GM19328 (cell line): ENCODE measurements around the gene TFCP2L1.

Experiments
- ATAC-seq: cut with Tn5 transposase; IDR thresholded peaks from one replicate; pipeline ENCODE4 v1.9.1; 2021; ENCODE audit warnings: mild to moderate bottlenecking, moderate library complexity; ENCODE audit not compliant: unreplicated experiment

The TFCP2L1 gene

DNA sequence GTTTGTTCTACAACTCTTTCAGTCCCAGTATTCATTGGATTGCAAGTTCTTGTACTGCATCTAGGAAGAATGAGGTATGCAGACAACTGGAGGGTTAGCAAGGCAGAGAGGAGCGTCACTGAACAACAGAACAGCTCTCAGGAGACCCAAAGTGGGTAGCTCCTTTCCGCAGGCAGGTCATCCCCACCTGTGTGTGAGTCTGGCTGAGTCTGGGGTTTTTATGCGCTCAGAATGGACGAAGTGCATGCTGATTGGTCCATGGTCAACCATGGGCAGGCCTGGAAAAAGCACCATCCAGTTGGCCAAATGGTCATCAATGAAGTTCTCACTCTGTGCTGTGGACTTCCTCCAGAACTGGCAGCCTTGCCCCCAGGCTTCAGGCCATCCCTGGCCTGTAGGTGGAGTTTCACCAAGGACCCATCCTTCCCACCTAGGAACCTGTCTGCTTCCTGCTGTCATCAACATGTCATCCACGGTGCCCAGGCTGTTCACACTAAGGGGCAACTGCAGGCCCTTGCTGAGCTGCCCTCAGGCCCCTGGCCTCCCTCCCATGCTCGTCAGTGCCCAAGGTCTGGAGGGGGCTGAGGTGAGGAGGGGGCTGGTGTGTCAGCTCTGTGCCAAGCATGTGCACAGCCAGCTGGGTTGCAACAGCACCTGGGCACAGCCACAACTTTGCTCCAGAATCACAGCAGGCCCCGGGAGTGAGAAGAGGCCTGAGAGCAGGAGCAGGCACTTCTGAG, 11.1 kb upstream of the TFCP2L1 start:
- no peak for ATAC-seq

DNA sequence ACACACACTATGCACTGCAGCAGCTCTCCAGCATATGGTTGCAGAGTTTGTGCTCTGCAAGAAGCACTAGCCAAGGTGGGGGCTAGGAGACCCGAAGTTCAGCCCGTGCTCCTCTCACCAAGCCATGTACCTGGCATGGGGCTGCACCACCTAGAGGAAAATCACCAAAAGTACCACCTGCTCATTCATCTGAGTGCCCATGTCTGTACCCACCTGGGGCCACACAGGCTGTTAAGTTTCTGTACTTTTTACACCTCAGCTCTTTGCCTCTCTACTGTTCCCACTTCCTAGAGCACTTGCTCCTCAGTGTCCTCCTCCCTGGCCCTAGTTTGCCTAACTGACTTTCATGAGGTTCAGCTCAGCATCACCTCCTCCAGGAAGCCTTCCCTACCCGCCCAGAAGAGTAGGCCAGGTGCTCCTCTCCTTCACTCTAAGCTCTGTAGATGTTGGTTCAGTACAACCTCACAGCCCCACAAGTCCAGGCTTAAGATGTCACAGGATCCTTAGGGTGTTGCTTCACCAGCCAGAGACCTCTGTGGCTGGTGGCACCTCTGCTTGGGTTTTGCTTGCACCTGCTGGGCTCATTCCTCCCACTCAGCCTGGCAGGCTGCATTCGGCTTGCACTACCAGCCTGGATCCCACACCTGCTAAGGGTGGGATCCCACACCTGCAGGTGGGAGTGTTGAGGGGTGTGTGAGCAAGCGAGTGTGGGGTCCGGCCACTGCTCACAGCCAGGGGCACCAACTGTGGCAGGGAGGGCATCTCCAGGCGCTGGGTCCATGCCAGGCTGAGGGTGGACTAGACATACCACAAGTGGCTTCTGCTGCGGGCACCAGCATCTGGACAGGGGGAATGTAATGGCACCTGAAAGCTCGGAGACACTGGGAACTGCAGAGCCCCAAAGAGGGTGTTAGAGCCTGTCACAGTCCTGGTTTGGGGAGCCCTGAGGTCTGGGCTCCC, 10.2 kb upstream of the TFCP2L1 start:
- no peak for ATAC-seq

DNA sequence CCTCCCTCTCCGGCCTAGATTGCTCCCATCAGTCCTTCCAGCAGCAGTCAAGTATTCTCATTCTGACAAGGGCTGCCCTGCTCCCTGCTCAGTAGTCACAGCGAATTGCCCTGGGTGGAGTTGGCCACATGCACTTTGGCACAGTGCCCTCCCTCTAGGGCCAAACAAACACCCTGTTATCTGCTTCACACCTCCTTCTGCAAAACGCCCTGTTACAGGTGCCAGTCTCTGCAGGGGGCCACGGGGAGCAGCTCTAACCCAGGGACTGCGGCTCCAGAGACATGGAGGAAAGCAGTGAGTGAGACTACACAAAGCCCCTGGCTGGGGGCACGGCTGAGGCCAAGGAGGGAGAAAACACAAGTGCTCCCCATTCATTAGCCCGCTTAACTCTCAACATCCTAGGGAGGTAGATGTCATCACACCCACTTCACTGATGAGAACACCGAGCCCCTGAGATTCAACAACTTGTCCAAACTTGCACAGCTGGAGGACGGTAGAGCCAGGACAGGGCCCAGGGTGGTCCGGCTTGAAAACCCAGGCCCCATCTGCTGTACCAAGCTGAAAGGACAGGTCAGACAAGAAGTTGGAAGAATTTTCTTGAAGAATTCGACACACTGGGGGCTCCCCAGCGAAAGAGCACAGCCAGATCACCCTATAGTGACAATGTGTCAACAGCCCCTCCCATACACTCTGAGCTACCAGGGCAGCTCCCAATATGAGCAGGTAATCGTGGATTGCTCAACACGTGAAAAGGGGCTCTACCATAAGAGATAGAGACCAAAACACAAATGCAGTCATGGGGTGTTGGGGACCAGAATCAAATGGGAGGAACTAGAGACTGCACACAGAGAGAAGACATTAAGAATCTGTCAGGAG, 8.7 kb upstream of the TFCP2L1 start:
- ATAC-seq, result no peak

DNA sequence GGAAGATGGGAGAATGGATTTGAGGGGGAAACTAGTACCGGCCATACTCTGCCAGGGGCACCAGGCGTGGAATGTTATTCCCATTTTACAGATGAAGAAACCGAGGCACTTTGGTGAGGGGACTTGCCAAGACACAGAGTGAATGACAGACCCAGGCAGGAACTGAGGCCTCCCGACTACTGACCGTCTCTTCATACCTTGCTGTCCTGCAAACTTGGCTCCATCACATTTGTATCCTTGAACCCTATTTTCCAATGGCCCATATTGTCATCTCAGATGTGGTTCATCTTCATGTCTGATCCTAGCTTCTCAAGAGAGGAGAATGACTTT, 6.2 kb upstream of the TFCP2L1 start:
- no peak for ATAC-seq

DNA sequence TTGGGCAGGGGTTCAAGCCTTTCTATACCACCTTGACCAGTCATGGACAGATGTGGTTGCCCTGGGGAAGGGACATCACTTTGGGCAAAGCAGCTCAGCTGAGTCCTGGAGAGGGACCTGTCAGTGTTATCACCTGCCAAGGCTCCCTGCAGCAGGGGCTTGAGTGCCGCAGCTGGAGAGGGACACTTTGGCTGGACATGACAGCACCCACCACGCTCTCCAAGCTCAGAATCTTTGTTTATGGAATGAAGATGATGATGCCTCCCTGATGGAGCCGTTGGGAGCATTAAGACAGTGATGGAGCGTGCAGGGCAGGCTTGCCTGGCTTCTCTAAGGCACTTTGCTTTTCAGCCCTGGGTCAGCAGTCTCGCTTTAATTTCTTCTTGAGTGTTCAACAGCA, 4.3 kb upstream of the TFCP2L1 start:
- no peak for ATAC-seq

DNA sequence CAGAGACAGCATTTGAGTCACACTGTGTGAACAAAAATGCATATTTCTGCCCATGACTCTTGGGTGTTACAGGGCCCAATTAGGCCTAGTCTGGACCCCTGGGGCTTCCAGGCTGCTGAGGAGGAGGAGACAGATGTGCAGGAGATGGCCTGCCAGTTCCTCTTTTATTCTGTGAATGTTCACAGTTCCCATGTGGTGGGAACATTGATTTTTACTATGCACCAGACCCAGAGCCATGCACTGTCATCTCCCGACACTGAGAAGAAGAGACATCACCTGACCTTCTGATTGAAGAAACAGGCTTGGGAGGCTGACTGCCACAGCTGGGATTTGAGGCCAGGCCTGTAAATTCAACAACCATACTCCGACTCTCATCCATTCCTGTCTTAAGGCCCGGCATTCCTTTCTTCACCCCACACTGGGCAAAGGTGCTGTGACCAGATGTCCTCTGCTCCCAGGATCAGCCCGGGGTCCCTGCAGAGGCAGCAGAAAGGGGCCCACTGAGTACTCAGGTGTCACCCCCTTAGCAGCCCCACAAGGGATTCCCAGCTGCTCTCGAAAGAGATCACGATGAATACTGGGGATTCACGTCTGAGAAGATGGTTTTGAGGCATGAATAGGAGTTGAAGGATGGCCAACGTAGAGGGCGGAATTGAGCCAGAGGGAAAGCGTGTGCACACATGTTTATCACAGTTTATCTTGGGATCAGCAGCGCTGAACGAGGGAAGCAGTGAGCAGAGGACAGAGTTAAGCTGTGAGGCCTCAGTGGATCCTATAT, 3.6 kb upstream of the TFCP2L1 start:
- no peak for ATAC-seq

DNA sequence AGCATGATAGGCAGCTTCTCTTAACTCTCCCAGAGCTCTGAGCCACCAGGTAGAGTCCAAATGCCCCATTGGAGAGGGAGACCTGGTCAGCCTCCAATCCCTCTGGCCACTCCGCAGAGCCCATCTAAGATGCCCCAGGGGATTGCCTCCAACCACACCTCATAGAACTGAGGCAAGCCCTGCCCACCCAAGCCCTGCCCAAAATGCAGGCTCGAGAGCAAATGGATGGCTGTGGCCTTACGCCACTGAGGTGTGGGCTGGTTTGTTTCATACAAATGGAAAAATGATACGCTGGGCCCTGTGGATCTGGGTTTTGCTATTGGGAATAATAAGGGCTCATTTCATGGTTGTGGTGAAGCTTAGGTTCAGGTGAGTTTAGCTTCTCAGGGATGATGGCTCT, 3.0 kb upstream of the TFCP2L1 start:
- no peak for ATAC-seq

DNA sequence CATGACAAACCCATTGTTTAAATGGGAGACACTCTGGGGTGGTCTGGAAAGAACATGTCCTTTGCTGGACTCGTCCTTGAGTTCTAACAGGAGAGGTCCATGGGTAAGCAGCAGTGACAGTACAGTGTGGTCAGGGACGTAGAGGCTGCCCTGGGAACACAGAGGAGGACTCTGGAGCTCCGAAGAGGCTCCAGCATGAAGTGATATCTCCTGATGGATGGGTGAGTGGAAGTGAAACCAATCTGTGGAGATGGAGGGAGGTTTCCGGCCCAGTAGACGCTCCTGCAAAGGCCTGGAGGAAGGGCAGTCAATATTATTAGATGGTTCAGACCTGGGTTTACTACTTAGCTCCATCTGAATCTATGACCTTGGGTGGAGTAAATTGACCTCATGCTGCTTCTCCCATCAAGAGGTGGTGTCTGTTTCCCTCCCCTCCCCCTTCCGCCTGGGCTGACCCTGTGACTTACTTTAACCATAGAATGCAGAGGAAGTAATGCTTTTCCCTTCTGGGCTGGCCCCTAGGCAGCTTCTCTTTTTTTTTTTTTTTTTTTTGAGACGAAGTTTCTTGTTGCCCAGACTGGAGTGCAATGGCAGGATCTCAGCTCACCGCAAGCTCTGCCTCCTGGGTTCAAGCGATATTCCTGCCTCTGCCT, 2.3 kb upstream of the TFCP2L1 start:
- ATAC-seq, result no peak

DNA sequence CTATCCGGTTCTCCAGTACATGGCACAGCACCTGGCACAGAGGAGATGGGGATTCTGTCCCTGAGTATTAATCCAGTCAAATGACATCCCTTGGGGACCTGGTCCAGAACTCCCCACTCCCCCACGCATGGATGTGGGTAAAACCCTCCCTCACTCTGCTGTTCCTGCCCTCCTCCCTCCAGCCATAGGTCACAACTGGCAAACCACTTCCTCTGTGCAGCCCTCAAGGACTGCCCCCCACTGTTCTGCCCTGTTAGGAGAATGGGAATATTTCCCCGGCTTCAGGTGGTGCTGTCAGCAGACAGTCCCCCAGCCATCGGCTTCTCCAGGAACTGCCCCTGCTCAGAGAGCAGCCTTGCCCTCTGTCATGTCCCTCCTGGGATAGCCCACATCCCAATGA, 1.5 kb upstream of the TFCP2L1 start:
- no peak for ATAC-seq

DNA sequence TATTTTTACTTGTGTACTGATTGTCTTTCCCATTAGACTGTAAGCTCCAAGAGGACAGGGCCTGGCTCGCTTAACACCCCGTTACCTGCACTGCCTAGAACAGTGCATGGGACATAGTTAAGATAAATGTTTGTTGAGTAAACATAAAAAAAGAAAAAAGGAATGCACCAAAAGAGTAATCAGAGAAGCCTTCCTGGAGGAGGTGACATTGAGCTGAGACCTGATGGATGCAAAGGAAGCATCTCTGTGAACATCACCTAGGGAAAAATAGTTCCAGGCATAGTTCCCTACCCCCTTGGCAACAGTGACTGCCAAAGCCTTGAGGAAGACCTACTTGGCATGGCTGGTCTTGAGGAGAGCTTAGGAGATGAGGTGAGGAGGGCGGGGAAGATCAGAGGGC, 924 bp upstream of the TFCP2L1 start:
- ATAC-seq, result no peak

DNA sequence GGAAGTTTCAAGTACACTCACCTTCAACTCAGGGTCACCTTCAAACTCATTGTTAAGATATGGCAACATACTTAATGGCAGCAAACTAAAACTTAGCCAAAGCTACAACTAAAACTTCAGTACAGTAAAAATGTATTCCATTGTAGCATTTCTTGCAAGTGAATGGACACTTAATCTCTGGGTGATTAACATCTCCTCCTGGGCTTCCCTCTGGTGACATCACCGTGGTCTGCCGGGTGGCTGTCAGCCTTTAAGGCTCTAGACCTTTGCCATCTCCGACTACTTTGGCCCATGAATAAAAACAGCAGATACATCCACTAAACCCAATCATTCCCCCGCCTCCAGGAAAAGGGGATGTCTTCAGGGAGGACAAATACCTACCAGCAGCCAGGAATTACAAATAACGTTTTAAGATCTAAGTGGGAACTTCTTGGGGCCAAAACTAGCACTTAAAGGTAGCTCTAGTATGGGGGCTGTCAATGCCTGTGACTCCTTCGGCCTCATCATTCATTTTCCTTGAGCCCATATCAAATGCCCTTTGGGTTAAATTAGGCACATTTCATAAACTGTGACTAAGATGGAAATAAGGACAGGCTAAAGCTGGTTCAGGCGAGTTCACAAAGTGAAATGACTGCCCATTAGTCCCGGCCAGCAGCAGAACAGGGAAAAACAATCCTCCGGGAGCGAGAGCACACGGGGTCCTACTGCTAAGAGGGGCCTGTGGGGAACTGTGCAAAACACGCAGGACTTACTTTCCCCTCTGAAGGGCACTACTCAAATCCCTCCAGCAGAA, 1.1 kb downstream of the TFCP2L1 start:
- no peak for ATAC-seq

DNA sequence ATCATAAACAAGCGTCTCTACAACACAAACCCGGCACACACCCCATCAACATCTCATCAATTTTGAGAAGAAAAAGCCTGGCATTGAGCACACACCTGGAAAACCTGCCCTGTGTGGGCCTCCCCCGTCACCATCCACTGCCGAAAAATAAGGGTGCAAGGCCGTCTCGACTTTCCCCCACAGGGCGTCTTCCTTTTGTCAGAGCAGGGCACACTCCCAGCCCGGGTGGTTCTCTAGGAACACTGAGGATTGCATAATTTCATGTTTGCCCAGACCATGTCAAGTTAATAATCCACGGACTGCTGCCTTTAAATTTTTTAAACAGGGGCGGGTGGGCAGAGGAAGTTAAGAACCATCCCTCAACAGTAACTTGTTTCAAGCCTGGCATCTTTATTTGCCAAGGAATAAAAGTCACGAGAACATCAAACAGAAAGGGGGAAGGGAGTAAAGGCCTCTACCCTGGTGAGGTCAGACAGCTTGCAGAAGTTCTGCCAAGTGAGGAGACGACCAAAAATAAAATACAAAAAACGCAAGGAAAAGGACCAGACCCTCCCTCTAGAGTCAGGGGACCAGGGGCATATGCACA, 2.1 kb downstream of the TFCP2L1 start:
- ATAC-seq, result no peak

DNA sequence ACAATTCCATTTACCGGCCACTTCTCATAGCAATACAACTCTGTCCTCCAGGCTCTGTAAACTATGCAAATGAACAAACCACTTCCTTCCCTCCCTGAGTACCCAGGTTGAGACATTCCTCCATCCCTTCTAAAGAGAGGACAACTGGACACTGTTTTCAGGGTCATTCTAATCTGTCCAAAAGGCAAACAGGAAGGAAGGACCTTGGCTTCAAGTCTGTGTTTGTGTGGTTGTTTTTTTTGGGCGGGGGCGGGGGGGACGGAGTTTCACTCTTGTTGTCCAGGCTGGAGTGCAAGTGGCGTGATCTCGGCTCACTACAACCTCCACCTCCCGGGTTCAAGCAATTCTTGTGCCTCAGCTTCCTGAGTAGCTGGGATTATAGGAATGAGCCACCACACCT, 3.3 kb downstream of the TFCP2L1 start:
- ATAC-seq, result no peak

DNA sequence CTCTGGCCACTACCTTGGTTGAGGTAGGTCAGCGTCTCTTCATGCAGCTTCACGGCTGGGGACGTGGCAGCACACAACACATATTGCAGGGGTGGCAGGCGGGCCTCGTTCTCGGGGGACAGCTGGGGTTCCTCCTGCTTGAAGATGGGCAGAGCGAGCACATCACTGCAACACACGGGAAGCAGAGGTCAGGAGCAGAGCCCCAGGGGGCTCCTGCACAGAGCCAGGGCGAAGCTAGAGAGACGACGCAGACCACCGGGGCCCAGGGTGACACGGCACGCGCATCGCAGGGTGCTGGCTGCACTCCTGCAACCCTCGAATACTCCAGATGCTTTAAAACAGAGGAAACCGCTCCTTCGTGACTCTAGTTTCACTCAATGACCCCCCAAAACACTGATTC, 3.9 kb downstream of the TFCP2L1 start:
- no peak for ATAC-seq

DNA sequence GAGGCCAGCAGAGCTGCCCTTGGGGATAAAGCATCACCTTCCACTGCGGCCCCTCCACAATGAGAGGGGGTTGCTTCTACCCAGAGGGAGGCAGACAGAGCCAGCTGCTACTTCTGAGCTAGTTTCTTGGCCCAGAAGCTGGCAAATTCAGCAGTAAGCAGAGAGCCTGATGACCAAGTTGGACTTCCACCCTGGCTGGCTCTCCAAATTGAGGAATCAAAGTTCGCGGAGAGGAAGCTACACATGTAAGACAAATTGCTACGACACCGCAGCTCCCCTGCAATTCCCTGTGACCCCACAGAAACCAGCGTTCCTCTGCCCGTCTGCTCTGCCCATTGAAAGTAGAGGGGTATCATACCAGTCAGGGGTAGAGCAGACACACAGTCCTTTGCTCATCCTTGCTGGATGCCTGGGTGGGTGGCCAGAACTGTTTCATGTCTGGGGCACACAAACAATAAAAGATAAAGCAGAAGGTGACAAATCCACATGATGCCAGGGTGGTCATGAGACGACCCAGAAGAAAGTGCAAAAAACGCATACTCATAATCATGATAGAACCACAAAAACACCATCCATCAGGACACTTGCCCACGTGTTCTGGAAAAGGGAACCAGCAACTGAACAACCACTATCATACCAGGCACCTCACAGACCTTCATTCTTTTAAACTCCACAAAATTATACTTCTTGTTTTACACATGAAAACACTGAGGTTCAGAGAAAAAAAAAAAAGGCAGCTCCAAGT, 5.4 kb downstream of the TFCP2L1 start:
- no peak for ATAC-seq

DNA sequence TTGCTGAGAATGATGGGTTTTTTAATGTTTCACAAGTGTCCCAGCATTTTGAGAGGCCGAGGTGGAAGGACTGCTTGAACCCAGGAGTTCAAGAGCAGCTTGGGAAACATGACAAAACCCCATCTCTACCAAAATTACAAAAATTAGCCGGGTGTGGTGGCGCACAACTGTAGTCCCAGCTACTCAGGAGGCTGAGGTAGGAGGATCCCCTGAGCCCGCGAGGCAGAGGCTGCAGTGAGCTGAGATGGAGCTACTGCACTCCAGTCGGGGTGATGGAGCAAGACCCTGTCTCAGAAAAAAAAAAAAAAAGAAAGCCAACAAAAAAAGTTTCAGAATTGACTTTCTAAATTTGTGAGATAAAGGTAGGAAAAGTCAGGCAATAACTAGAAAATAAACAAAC, 8.7 kb downstream of the TFCP2L1 start:
- ATAC-seq, result no peak

DNA sequence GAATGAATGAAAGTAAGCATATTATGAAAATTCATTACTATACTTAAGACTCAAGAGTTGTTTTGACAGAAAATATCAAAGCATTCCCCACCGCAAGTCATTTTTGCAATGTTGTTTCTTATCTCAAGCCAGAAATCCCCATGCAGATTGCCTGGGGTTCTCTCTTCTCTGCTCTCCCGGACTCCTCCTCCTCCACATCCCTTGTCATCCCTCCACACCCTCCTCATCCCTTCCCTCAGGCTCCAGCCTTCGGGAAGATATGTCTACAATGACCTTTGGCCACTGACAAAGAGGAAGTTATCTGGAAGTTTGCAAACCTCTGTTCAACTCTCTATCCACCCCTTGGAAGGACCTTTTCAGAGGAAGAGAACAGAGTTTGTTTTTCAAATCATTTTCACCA, 11.9 kb downstream of the TFCP2L1 start:
- no peak for ATAC-seq

DNA sequence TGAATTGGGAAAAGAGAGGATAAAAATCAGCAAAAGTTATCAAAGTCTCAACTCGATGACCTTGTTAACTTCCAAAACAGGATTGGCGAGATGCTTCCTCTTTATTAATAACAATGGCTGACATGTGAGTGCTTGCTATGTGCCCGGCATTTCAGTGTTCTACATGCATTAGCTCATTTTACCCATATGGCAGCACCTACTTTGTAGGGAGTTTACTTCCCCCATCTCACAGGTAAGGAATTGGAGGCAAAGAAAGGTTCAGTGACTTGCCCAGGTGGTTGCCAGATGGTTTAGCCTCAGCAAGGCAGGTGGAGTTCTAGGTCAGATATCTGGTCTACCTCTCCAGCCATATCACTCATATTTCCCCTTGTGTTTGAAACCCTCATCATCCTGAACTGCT, 12.4 kb downstream of the TFCP2L1 start:
- no peak for ATAC-seq
